Calu3 (cell line): Measurements from ENCODE around the gene FBXO15. TPM values are rescaled to one million over a fixed set of nuclear protein-coding genes. Genes with fewer than 3 reads are reported as not detected.

Experiments used
- BruUV-seq: library from RNA; stranded (reverse); fragments of 400-500 nt; replicated peaks from 2 replicates; lab custom pipeline; 2021; lab: Mats Ljungman, UMichigan
- CTCF ChIA-PET: fragments of 300-600 bp; sonication (Branson Sonifier 250); formaldehyde crosslinking; loops from one replicate; lab custom pipeline; 2022; ENCODE audit warnings: antibody characterized with exemption; lab: Charles Lee
- DNase-seq: peaks from one replicate; pipeline ENCODE4 v3.0.0; 2022
- H3K27ac Mint-ChIP-seq: one replicate; pipeline ENCODE4 v1.8.0; 2022; ENCODE audit warnings: mixed read lengths; ENCODE audit not compliant: unreplicated experiment
- H3K27me3 Mint-ChIP-seq: one replicate; pipeline ENCODE4 v1.8.0; 2022; ENCODE audit warnings: mixed read lengths; ENCODE audit not compliant: unreplicated experiment
- H3K36me3 Mint-ChIP-seq: one replicate; pipeline ENCODE4 v1.8.0; 2022; ENCODE audit warnings: mild to moderate bottlenecking, moderate library complexity, mixed read lengths; ENCODE audit not compliant: insufficient read depth, unreplicated experiment
- H3K4me1 Mint-ChIP-seq: one replicate; pipeline ENCODE4 v1.8.0; 2022; ENCODE audit warnings: mild to moderate bottlenecking, low read depth, mixed read lengths; ENCODE audit not compliant: unreplicated experiment
- H3K4me3 Mint-ChIP-seq: one replicate; pipeline ENCODE4 v1.8.0; 2022; ENCODE audit warnings: mild to moderate bottlenecking, low read depth, moderate library complexity, mixed read lengths; ENCODE audit not compliant: unreplicated experiment
- H3K9me3 Mint-ChIP-seq: one replicate; pipeline ENCODE4 v1.8.0; 2022; ENCODE audit warnings: low read depth, mixed read lengths; ENCODE audit not compliant: unreplicated experiment
- intact Hi-C: fragments of 100-400 bp; cut with micrococcal nuclease; formaldehyde crosslinking; loops from one replicate; pipeline ENCODE4 v1.10.0; 2022; ENCODE audit not compliant: unreplicated experiment
- total RNA-seq: library from RNA; stranded (reverse); gene quantifications from 2 replicates; pipeline ENCODE4 v1.2.3, GENCODE V29; 2022
- TF ChIP-seq, protein P1 (sequence below): fragments of 200-600 bp; IDR thresholded peaks from one replicate; pipeline ENCODE4 v1.8.0; 2022; ENCODE audit warnings: antibody characterized with exemption; ENCODE audit not compliant: unreplicated experiment

FBXO15 gene
- total RNA-seq, 1 experiment from 2014 or later = 1.5 TPM

DNA sequence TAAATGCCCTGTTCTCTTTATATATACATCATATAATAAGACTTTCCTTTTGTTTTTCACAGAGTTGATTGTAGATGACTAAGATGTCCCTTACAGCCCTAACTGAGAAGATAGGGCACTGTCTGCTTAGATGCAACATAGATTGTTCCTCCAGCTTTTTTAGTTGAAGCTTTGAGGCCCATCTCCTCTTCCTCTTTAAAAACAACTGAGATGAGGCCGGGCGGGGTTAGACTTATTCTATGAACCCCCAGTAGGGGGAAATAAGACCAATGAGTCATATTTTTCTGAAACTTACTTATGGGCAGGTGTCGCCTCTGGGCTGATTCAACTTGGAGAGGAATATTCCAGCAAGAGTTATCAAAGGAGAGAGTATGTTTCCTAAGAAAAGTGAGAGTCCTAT, 84.6 kb downstream of the FBXO15 start:
- DNase-seq = no peak
- TF ChIP-seq, protein P1, sequence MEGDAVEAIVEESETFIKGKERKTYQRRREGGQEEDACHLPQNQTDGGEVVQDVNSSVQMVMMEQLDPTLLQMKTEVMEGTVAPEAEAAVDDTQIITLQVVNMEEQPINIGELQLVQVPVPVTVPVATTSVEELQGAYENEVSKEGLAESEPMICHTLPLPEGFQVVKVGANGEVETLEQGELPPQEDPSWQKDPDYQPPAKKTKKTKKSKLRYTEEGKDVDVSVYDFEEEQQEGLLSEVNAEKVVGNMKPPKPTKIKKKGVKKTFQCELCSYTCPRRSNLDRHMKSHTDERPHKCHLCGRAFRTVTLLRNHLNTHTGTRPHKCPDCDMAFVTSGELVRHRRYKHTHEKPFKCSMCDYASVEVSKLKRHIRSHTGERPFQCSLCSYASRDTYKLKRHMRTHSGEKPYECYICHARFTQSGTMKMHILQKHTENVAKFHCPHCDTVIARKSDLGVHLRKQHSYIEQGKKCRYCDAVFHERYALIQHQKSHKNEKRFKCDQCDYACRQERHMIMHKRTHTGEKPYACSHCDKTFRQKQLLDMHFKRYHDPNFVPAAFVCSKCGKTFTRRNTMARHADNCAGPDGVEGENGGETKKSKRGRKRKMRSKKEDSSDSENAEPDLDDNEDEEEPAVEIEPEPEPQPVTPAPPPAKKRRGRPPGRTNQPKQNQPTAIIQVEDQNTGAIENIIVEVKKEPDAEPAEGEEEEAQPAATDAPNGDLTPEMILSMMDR = no peak
- no peak overlapping the region for H3K4me3 Mint-ChIP-seq
- CTCF ChIA-PET = no interaction called here
- intact Hi-C loops = no loop called here
- no peaks in the 10 kb centered on the region for H3K4me1 Mint-ChIP-seq
- no peak overlapping the region for H3K27ac Mint-ChIP-seq
- no TSS peak for BruUV-seq
- H3K27me3 Mint-ChIP-seq = peaks cover 78% of the 10 kb centered on the region
- H3K36me3 Mint-ChIP-seq = no peaks in the 10 kb centered on the region
- H3K9me3 Mint-ChIP-seq = no peaks in the 10 kb centered on the region

DNA sequence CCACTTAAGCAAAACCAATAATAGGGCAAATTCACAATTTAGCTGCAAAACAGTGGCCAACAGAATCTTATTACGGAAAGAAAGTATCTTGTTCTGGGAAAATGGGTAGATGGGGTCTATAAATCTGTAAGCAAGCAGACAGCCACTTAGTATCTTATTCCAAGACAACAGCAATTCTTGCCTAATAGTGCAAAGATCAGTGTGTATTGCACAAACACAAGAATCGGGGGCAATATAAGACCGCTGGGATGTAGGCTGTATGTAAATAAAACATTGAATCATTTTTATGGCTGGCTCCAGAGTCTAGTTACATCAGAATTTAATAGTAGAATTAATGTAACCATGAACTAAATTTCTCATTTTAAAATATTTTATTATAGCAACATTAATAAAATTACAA, 85.6 kb downstream of the FBXO15 start:
- intact Hi-C loops = no loop called here
- TF ChIP-seq, protein P1 = no peak
- Mint-ChIP-seq H3K4me3 (no peak overlapping the region), H3K27ac (no peak overlapping the region), H3K4me1 (no peaks in the 10 kb centered on the region), H3K9me3 (no peaks in the 10 kb centered on the region), H3K27me3 (peaks cover 72% of the 10 kb centered on the region), H3K36me3 (no peaks in the 10 kb centered on the region)
- CTCF ChIA-PET = no interaction called here
- BruUV-seq = no TSS peak
- DNase-seq = no peak

DNA sequence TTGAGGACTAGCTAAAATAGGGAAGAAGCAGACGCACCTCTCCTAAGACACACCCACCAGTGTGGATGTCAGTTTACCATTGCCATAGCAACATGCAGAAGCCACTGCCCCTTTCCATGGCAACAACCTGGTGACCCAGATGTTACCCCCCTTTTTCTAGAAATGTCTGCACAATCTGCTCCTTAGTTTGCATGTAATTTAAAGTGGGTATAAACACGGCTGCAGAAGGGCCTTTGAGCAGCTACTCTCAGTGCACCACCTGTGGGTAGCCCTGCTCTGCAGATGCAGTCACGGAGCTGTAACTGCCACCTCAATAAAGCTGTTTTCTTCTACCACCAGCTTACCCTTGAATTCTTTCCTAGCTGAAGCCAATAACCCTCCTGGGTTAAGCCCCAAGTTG, 87.1 kb downstream of the FBXO15 start:
- Mint-ChIP-seq H3K27ac (no peak overlapping the region), H3K36me3 (no peaks in the 10 kb centered on the region), H3K4me3 (no peak overlapping the region), H3K9me3 (peaks cover 4% of the 10 kb centered on the region), H3K4me1 (no peaks in the 10 kb centered on the region), H3K27me3 (peaks cover 72% of the 10 kb centered on the region)
- intact Hi-C loops = no loop called here
- DNase-seq = no peak
- TF ChIP-seq, protein P1 = no peak
- BruUV-seq = no TSS peak
- CTCF ChIA-PET = no interaction called here

DNA sequence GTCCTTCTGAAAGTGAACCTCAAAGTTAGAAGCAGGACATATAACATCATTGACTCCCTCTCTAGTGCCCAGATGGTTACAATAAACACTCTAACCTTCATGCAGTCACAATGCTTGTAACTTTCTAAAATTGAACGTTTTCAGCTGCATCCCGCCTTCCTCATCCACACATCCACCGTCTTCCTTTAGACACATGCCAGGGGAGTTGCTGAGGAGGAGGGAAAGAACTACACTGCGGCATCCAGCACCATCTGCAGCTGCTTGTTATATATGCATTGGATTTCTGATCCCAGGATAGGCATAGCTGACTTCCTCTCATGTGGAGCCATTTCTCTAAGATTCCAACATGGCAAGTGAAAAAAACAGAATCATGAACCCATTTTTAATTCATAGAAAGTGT, 96.8 kb downstream of the FBXO15 start:
- Mint-ChIP-seq H3K27ac (no peak overlapping the region), H3K4me3 (no peak overlapping the region), H3K9me3 (peaks cover 5% of the 10 kb centered on the region), H3K36me3 (no peaks in the 10 kb centered on the region), H3K27me3 (peaks cover 49% of the 10 kb centered on the region), H3K4me1 (no peaks in the 10 kb centered on the region)
- DNase-seq = no peak
- TF ChIP-seq, protein P1 = no peak
- CTCF ChIA-PET = no interaction called here
- no TSS peak for BruUV-seq
- intact Hi-C loops = no loop called here
